Astrocyte of the cerebellum (primary cell): Measurements from ENCODE around the gene PIK3R3.

ENCODE experiments used
- DNase-seq: peaks from one replicate; pipeline ENCODE4 v3.0.0-alpha.2; 2011; ENCODE audit warnings: low read depth
- H3K4me3 ChIP-seq: 2 replicates; pipeline ENCODE4 v1.5.1; 2011; ENCODE audit warnings: mild to moderate bottlenecking, low read depth, low read length, moderate library complexity
- CTCF ChIP-seq: IDR thresholded peaks from 2 replicates; pipeline ENCODE4 v1.5.1; 2012; ENCODE audit warnings: low read length, low read depth, moderate library complexity, mild to moderate bottlenecking; ENCODE audit errors: missing control alignments
- in situ Hi-C: cut with HindIII; loops from 2 replicates; pipeline ENCODE4 v1.10.0; 2017; ENCODE audit warnings: low sequenced_read_pairs

Gene PIK3R3

DNA sequence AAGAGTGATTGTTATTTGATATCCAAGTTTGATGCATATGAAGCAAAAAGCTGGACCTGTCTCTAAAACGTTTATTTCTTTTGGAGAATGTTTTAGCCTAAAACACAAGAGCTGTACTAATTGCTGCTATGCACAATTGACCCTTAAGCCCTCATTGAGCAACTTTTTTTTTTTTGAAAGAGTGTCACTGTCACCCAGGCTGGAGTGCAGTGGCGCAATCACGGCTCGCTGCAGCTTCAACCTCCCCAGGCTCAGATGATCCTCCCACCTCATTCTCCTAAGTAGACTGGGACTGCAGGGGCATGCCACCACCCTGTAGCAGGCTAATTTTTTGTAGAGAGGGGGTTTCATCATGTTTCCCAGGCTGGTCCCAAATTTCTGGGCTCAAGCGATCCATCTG is 129.1 kb downstream of the PIK3R3 start:
- no peak overlapping the region for H3K4me3 ChIP-seq
- no peak for TF ChIP-seq CTCF
- DNase-seq = no peak
- in situ Hi-C loops = no loop called here

- no peak for TF ChIP-seq CTCF
- DNase-seq = no peak
- in situ Hi-C loops = no loop called here
- H3K4me3 ChIP-seq = no peak overlapping the region
These were observed 129.8 kb downstream of the PIK3R3 start for GRCh38 chr1:46002551-46003150.

DNA sequence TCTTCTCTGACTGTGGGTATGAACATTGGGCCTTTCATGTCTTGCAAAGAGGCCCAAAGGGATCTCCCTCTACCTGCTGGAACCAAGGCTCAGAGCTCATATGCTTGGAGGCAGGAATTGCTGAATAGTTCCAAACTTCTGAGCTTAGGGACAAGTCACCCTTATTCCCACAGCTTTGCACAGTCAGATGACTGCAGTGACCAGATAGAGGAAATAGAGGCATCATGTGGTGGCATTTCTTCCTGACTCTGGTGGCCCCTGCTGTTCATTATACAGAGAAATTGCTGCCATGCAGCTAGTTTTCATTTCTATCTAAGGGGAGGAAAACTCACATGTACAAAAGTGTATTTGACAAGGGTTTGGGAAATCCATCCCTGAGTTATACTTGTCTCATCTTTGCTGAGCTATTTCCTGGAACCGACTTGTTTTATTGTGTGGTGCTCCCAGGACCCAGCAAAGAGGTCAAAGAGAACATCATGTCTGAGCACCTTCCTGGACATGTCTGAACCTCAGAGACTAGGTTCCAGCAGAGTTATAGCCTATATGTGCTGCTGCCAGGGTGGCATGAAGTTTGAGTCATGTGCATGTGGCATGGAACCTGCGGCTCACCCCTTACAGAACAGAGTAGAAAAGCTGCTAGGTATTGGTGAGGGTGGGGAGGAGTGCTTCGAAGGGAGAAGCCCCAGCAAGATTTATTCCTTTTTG is 131.2 kb downstream of the PIK3R3 start:
- no peak for DNase-seq
- in situ Hi-C loops = no loop called here
- no peak overlapping the region for H3K4me3 ChIP-seq
- TF ChIP-seq CTCF = no peak

DNA sequence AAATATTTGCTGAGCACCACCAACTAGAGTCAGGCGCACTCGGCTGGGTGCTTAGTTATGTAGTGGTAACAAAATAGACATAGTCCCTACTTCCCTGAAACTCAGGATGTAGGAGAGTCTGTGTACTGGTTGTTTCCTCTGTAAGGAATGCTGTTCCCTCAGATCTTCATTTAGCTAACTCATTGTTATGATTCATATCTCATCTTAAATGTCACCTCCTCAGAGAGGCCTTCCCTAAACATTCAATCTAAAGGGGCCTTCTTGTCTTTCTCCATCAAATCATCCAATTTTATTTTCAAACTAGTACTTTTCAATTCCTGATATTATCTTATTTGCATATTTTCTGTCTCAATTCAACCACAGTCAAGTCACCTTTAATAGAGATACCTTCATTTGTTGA is 132.9 kb downstream of the PIK3R3 start:
- no peak overlapping the region for H3K4me3 ChIP-seq
- in situ Hi-C loops = no loop called here
- no peak for DNase-seq
- no peak for TF ChIP-seq CTCF

GRCh38 chr1:45998020-45998617 is 134.3 kb downstream of the PIK3R3 start:
- no peak overlapping the region for H3K4me3 ChIP-seq
- in situ Hi-C loops = no loop called here
- no peak for DNase-seq
- TF ChIP-seq CTCF = no peak

DNA sequence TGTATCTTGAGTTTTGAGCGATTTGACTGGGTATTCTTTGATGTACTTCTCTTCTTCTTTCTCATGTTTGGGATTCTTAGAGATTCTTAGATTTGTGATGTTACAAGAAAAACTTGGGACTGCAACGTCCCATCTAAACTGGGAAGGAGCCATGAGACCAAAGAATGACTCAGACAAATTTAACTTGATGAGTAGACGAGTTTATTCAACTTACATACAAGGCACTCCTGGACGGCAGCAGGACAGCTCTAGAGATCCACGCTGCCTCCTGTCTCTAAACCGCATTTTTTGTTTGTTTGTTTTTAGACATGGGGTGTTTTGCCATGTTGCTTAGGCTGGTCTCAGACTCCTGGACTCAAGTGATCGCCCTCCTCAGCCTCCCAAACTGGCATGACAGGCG is 137.1 kb downstream of the PIK3R3 start:
- H3K4me3 ChIP-seq = no peak overlapping the region
- DNase-seq = no peak
- in situ Hi-C loops = no loop called here
- TF ChIP-seq CTCF = no peak
